Skeletal muscle tissue (tissue), 4 donors: Measurements from ENCODE around the gene PSME1. TPM values are rescaled to one million over a fixed set of nuclear protein-coding genes. Genes with fewer than 3 reads are reported as not detected.

ENCODE experiments used
- H3K27ac ChIP-seq: one replicate; pipeline ENCODE4 v1.7.0; 2013; ENCODE audit warnings: mild to moderate bottlenecking, low read depth, low read length, inconsistent platforms
- H3K27me3 ChIP-seq, 3 donors: one replicate each; pipeline ENCODE4 v1.7.0; 2013; ENCODE audit warnings: low read length in 3 of 3; ENCODE audit not compliant: control insufficient read depth in 3 of 3, insufficient read depth in 3 of 3
- H3K36me3 ChIP-seq, 3 donors: one replicate each; pipeline ENCODE4 v1.7.0; 2013; ENCODE audit warnings: low read length in 3 of 3; ENCODE audit not compliant: control insufficient read depth in 3 of 3, insufficient read depth in 3 of 3
- H3K4me1 ChIP-seq, 3 donors: one replicate each; pipeline ENCODE4 v1.7.0; 2013; ENCODE audit warnings: low read length in 3 of 3, mild to moderate bottlenecking in 3 of 3; ENCODE audit not compliant: control insufficient read depth in 3 of 3, insufficient read depth in 3 of 3
- H3K4me3 ChIP-seq, 3 donors: one replicate each; pipeline ENCODE4 v1.7.0; 2013; ENCODE audit warnings: low read length in 3 of 3
- H3K9ac ChIP-seq, 3 donors: one replicate each; pipeline ENCODE4 v1.7.0; 2013; ENCODE audit warnings: low read length in 3 of 3, mild to moderate bottlenecking in 3 of 3, moderate library complexity in 2 of 3, low read depth in 1 of 3
- H3K9me3 ChIP-seq, 3 donors: one replicate each; pipeline ENCODE4 v1.7.0; 2013; ENCODE audit warnings: low read length in 3 of 3; ENCODE audit not compliant: control insufficient read depth in 3 of 3
- total RNA-seq: library from RNA; depleted of rRNA; stranded (reverse); fragments of >200 nt; gene quantifications from one replicate; pipeline ENCODE4 v1.2.3, GENCODE V29; 2014
- donor health status: Osteomylitis.

Gene PSME1
- total RNA-seq, 1 donor from 2014 or later: 89.8 TPM

DNA sequence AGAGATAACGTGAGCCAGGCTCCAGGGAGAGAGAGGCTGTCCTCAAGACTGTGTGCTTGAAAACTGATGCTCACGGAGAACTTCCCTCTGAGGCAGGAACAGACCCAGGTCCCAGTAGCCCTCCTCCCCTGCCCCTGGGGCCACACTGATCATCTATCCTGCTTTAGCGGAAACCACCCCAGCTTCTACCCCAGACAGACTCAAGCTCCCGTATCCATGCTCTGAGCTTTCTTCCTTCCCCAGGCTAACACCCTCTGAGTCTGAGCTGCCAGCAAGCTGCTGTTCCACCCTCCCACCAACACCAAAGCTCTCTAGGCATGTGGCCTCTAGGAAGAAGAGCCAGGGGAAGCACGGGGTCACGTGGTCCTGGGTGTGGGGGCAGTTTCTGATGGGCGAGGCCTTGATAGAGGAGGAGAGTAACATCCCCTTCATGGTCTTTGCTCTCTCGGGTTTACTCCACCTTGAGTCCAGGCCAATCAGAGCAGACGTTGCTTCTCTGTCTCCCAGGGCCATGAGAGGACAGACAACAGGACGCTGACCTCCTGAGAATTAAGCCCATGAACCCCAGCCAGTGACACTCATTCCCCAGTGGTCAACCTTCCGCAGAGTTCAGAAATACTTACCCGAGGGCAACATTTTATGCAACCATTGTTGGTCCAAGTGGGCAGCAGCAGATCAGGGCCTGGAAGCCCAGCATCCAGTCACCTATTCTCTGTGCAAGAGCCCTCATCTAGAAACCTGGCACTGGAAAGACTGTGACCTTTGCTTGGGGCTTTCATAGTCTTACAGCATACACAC, 40.5 kb upstream of the PSME1 start:
- H3K9ac ChIP-seq: peak overlapping the region; percentile 79 to 85 (median 83)
- H3K9me3 ChIP-seq: no peaks in the 10 kb centered on the region
- H3K4me1 ChIP-seq: peaks cover 23 to 36% (median 33%) of the 10 kb centered on the region in 3 donors
- peak overlapping the region; percentile 76 to 80 (median 79) for H3K4me3 ChIP-seq
- H3K27ac ChIP-seq: peak overlapping the region; percentile 74
- no peaks in the 10 kb centered on the region for H3K36me3 ChIP-seq
- H3K27me3 ChIP-seq: no peaks in the 10 kb centered on the region

DNA sequence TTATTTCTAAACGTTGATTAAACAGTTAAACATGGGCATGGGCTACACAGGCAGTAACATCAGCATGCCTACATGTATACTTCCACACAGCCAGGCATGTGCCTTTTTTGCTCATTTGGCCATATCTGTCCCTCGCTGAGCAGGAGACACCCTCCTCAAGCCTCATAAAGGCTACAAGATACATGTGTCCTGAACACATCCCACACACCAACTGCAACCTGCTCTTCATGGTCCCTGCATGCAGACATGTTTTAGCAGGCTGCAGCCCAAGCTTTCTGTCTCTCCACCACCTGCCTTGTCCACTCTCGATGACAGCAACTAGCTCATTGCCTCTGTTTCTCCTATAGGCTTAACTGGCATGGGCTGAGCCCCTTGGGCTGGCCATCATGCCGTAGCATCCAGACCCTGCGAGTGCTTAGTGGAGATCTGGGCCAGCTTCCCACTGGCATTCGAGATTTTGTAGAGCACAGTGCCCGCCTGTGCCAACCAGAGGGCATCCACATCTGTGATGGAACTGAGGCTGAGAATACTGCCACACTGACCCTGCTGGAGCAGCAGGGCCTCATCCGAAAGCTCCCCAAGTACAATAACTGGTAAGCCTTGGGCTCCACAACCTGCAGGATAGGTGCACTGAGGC, 39.3 kb upstream of the PSME1 start:
- Histone ChIP-seq H3K27ac (no peak overlapping the region), H3K27me3 (no peaks in the 10 kb centered on the region), H3K4me1 (peaks cover 23 to 36% (median 33%) of the 10 kb centered on the region in 3 donors), H3K36me3 (no peaks in the 10 kb centered on the region), H3K4me3 (no peak overlapping the region), H3K9ac (no peak overlapping the region), H3K9me3 (no peaks in the 10 kb centered on the region)

DNA sequence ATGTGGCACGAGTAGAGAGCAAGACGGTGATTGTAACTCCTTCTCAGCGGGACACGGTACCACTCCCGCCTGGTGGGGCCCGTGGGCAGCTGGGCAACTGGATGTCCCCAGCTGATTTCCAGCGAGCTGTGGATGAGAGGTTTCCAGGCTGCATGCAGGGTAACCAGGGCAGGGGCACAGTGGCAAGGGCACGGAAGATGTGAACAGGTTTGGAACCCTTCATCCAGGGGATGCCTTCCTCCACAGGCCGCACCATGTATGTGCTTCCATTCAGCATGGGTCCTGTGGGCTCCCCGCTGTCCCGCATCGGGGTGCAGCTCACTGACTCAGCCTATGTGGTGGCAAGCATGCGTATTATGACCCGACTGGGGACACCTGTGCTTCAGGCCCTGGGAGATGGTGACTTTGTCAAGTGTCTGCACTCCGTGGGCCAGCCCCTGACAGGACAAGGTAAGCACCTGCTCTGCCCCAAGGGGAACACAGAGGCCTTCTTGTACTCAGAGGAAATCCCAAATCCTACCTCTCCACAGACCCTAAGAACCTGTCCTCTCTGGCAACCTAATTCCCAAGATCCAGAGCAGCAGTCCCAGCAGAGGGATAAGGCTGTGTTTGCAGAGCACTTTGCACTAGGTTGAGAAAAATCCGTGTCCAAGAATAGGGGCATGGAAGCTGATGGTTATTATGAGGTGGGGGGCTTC, 37.6 kb upstream of the PSME1 start:
- Histone ChIP-seq H3K9me3 (no peaks in the 10 kb centered on the region), H3K36me3 (peaks cover 0 to 3% (median 0%) of the 10 kb centered on the region in 3 donors), H3K4me3 (no peak overlapping the region), H3K4me1 (peaks cover 13 to 28% (median 20%) of the 10 kb centered on the region in 3 donors), H3K9ac (no peak overlapping the region), H3K27me3 (no peaks in the 10 kb centered on the region), H3K27ac (no peak overlapping the region)

DNA sequence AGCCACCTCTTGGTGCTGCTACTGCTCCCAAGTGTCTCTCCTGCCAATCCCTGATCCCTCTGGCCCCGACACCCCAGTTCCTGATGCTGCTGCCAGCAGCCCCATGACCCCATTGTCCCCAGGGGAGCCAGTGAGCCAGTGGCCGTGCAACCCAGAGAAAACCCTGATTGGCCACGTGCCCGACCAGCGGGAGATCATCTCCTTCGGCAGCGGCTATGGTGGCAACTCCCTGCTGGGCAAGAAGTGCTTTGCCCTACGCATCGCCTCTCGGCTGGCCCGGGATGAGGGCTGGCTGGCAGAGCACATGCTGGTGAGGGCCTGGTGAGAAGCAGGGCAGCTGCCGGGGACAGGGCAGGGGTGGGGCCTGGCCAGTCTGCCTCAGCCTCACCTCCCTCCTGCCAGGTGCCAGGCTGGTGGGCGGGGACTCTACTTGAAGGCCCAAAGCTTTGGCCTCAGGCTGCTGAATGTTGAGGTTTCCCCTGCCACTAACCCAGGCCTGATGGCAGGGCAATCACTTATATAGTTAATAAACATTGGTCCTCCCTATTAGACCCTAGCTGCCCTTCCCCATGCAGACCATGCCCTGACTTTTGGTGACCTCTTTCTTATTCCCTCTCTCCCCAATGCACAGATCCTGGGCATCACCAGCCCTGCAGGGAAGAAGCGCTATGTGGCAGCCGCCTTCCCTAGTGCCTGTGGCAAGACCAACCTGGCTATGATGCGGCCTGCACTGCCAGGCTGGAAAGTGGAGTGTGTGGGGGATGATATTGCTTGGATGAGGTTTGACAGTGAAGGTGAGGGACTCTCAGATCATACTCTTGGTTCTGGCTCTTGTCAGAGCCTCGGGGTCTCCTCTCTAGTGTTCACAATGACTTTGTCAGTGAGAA, 36.8 kb upstream of the PSME1 start:
- peaks cover 0 to 3% (median 3%) of the 10 kb centered on the region in 3 donors for H3K36me3 ChIP-seq
- H3K27ac ChIP-seq: no peak overlapping the region
- H3K27me3 ChIP-seq: no peaks in the 10 kb centered on the region
- H3K4me3 ChIP-seq: no peak overlapping the region
- no peak overlapping the region for H3K9ac ChIP-seq
- H3K4me1 ChIP-seq: peaks cover 9 to 21% (median 16%) of the 10 kb centered on the region in 3 donors
- no peaks in the 10 kb centered on the region for H3K9me3 ChIP-seq

DNA sequence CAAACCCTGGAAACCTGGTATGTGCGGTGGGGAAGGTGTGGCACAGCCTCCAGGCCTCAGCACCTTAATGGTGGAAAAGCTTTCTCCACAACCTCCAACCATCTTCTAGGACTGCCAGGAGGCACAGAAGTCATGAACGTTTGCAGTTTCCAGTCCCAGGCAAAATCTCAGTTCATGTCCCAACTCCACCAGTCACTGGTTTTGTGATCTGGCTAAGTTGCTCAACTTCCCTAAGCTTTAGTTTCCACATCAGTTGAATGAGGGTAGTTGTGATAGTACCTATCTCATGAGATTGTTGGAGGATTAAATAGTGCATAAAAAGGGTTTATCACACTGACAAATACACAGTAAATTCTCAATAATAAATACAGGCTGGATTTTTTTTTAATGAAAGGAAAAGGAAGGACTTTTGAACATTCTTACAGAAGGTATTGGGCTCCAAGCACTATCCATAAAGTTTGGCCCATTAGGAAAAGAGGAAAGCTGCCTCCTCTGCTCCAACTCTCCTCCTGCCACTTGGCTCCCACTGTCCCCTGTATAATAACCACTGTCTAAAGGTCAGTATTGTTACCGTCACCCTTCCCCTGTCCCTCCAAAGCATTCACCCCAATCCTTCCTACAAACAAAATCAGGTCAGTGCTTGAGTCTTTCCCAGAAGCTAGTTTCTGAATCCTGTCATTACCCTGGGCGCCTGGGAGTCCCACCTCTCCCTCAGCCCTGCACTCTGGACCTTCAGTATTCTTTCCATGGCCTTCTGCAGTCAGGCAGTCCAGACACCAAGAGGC, 35.6 kb upstream of the PSME1 start:
- Histone ChIP-seq H3K27me3 (no peaks in the 10 kb centered on the region), H3K9me3 (no peaks in the 10 kb centered on the region), H3K27ac (no peak overlapping the region), H3K4me3 (no peak overlapping the region), H3K36me3 (peaks cover 0 to 3% (median 3%) of the 10 kb centered on the region in 3 donors), H3K4me1 (peaks cover 0 to 9% (median 6%) of the 10 kb centered on the region in 3 donors), H3K9ac (no peak overlapping the region)

DNA sequence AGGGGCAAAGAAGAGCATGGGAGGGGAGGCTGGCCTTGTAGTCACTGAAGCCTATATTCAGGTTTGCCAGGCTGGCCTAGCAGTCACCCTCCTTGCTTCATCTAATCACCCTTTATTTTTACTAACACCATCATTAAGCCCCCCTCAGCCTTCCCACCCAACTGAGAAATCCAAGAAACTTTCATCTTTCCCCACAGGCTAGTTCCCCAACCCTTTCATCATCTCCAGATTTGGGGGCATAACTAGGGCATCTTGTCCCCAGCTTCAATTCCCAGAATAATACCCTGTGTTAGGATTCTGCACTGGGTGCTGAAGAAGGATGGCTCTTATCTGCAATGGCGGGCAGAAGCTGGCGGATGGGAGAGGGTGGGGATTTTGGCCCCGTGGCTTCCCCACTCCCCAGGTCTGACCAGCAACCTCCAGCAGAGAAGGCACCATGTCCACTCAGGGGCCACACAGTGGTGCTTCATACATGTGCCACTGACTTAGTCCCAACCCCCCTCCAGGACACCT, 35.0 kb upstream of the PSME1 start:
- H3K9me3 ChIP-seq: no peaks in the 10 kb centered on the region
- H3K36me3 ChIP-seq: peaks cover 0 to 3% (median 3%) of the 10 kb centered on the region in 3 donors
- H3K4me3 ChIP-seq: no peak overlapping the region
- H3K4me1 ChIP-seq: peaks cover 0 to 5% (median 2%) of the 10 kb centered on the region in 3 donors
- no peak overlapping the region for H3K27ac ChIP-seq
- H3K27me3 ChIP-seq: no peaks in the 10 kb centered on the region
- H3K9ac ChIP-seq: no peak overlapping the region

DNA sequence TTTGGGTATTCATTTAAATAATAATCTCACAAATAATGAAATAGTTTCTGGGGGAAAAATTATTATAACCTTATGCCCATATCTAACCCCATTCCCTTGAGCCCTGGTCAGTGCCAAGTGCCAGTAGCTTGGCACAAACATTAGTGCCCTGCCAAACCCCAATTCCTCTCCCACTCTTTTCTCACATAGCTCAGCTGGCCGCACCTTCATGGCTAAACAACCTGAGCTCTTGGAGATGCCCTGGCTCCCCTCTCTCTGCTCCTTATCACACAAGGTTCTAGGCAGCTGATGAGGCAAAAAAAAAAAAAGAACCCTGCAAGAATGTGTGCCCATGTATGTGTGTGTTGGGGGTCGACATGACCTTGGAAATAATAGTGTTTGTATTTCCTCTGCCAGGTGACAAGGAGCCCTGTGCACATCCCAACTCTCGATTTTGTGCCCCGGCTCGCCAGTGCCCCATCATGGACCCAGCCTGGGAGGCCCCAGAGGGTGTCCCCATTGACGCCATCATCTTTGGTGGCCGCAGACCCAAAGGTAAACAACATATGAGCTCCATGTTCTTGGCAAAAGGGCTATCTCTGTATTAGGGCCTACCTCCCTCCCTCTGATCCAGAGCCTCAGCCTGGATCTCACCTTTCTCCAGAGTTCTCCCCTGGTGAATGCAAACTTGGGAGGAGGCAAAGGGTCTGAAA, 33.5 kb upstream of the PSME1 start:
- no peak overlapping the region for H3K27ac ChIP-seq
- H3K36me3 ChIP-seq: peaks cover 0 to 3% (median 3%) of the 10 kb centered on the region in 3 donors
- H3K27me3 ChIP-seq: no peaks in the 10 kb centered on the region

DNA sequence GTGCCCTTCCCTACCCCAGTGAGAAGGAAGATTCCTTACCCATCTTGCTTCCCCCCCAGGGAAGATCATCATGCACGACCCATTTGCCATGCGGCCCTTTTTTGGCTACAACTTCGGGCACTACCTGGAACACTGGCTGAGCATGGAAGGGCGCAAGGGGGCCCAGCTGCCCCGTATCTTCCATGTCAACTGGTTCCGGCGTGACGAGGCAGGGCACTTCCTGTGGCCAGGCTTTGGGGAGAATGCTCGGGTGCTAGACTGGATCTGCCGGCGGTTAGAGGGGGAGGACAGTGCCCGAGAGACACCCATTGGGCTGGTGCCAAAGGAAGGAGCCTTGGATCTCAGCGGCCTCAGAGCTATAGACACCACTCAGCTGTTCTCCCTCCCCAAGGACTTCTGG, 32.5 kb upstream of the PSME1 start:
- no peak overlapping the region for H3K4me3 ChIP-seq
- H3K27me3 ChIP-seq: no peaks in the 10 kb centered on the region
- H3K36me3 ChIP-seq: peaks cover 0 to 3% (median 3%) of the 10 kb centered on the region in 3 donors
- no peak overlapping the region for H3K9ac ChIP-seq
- H3K9me3 ChIP-seq: no peaks in the 10 kb centered on the region
- H3K27ac ChIP-seq: no peak overlapping the region
- peaks cover 0 to 5% (median 2%) of the 10 kb centered on the region in 3 donors for H3K4me1 ChIP-seq

More for the DNA sequence above, 33.5 kb upstream of the PSME1 start:
- H3K9me3 ChIP-seq: no peaks in the 10 kb centered on the region
- H3K4me3 ChIP-seq: no peak overlapping the region
- peaks cover 0 to 5% (median 2%) of the 10 kb centered on the region in 3 donors for H3K4me1 ChIP-seq
- no peak overlapping the region for H3K9ac ChIP-seq
